Panc1 (cell line): ENCODE data around the gene AP1B1. TPM values are rescaled to one million over a fixed set of nuclear protein-coding genes. Genes with fewer than 3 reads are reported as not detected.
"Not testable (repeated sequence)": the region's sequence is repeated elsewhere in the genome, so short reads cannot be mapped to it uniquely, and the experiment has no call there.

Experiments
- ATAC-seq: fragments of 200-7000 bp; cut with Tn5 transposase; 2 replicates; pipeline ENCODE4 v1.9.1; 2020; ENCODE audit warnings: mild to moderate bottlenecking, moderate library complexity
- BruUV-seq: library from RNA; stranded (reverse); fragments of 400-500 nt; replicated peaks from 2 replicates; lab custom pipeline; 2021; lab: Mats Ljungman, UMichigan
- CTCF ChIA-PET: fragments of 300-600 bp; sonication (Branson Sonifier 250); formaldehyde crosslinking; loops from one replicate; lab custom pipeline; 2022; ENCODE audit warnings: antibody characterized with exemption; lab: Charles Lee
- POLR2A ChIA-PET: fragments of 300-600 bp; sonication (Branson Sonifier 250); formaldehyde crosslinking; loops from one replicate; lab custom pipeline; 2022; ENCODE audit warnings: antibody characterized with exemption; lab: Charles Lee
- DNase-seq: peaks from one replicate; pipeline ENCODE4 v3.0.0-alpha.2; 2010; ENCODE audit warnings: low read depth, low spot score
- H3K27ac ChIP-seq: 2 replicates; pipeline ENCODE4 v1.5.1; 2011; ENCODE audit warnings: mild to moderate bottlenecking, low read length, inconsistent platforms
- H3K27me3 ChIP-seq: fragments of 200-500 bp; sonication (Bioruptor generic); 2 replicates; pipeline ENCODE4 v1.6.0; 2014; ENCODE audit warnings: low read length, inconsistent platforms; ENCODE audit not compliant: control insufficient read depth, insufficient read depth
- H3K36me3 ChIP-seq: fragments of 200-500 bp; sonication (Bioruptor generic); 2 replicates; pipeline ENCODE4 v1.5.1; 2014; ENCODE audit warnings: inconsistent platforms, mild to moderate bottlenecking, low read length, moderate library complexity; ENCODE audit not compliant: control insufficient read depth, insufficient read depth
- H3K4me1 ChIP-seq: 2 replicates; pipeline ENCODE4 v1.5.1; 2011; ENCODE audit warnings: inconsistent platforms, mild to moderate bottlenecking, low read length, moderate library complexity; ENCODE audit not compliant: control insufficient read depth, insufficient read depth
- H3K4me3 ChIP-seq, 2 experiments: 2 replicates each; pipeline ENCODE4 v1.5.1; 2011 to 2012; ENCODE audit warnings: low read depth in 2 of 2, low read length in 2 of 2, mild to moderate bottlenecking in 2 of 2, inconsistent platforms in 1 of 2, moderate library complexity in 1 of 2
- H3K9me3 ChIP-seq: fragments of 200-500 bp; sonication (Bioruptor generic); 2 replicates; pipeline ENCODE4 v1.5.1; 2014; ENCODE audit warnings: low read depth, mild to moderate bottlenecking, inconsistent platforms, low read length, moderate library complexity; ENCODE audit not compliant: control insufficient read depth, insufficient read depth
- CTCF ChIP-seq: fragments of 450-650 bp; IDR thresholded peaks from 2 replicates; pipeline ENCODE4 v1.5.1; 2017; ENCODE audit warnings: mild to moderate bottlenecking
- POLR2AphosphoS5 ChIP-seq: IDR thresholded peaks from 2 replicates; pipeline ENCODE4 v1.6.1; 2012; ENCODE audit warnings: mild to moderate bottlenecking, low read depth, low read length, moderate library complexity
- REST ChIP-seq, 2 experiments: IDR thresholded peaks; 2 replicates each; pipeline ENCODE4 v1.6.1; 2011 to 2012; ENCODE audit warnings: low read depth in 2 of 2, control low read depth in 1 of 2, low read length in 1 of 2, mild to moderate bottlenecking in 1 of 2, moderate library complexity in 1 of 2; ENCODE audit not compliant: insufficient read depth in 1 of 2
- SIN3A ChIP-seq: IDR thresholded peaks from 2 replicates; pipeline ENCODE4 v1.6.1; 2012; ENCODE audit warnings: low read depth, mild to moderate bottlenecking, low read length, moderate library complexity, borderline replicate concordance; ENCODE audit not compliant: insufficient read depth
- TCF7L2 ChIP-seq: IDR thresholded peaks from 2 replicates; pipeline ENCODE4 v1.6.1; 2011; ENCODE audit warnings: mild to moderate bottlenecking, low read depth, low read length, inconsistent platforms
- in situ Hi-C: cut with HindIII; loops from 2 replicates; pipeline ENCODE4 v1.10.0; 2016; ENCODE audit warnings: low sequenced_read_pairs, low pct_unique_long_range_greater_than_20kb
- intact Hi-C: fragments of 100-400 bp; cut with micrococcal nuclease; formaldehyde crosslinking; loops from one replicate; pipeline ENCODE4 v1.10.0; 2022; ENCODE audit not compliant: unreplicated experiment
- total RNA-seq: library from RNA; stranded (reverse); gene quantifications from one replicate; pipeline ENCODE4 v1.2.1, GENCODE V29; 2021; ENCODE audit not compliant: unreplicated experiment

Gene AP1B1
- total RNA-seq, 1 experiment from 2014 or later, result 48.6 TPM

DNA sequence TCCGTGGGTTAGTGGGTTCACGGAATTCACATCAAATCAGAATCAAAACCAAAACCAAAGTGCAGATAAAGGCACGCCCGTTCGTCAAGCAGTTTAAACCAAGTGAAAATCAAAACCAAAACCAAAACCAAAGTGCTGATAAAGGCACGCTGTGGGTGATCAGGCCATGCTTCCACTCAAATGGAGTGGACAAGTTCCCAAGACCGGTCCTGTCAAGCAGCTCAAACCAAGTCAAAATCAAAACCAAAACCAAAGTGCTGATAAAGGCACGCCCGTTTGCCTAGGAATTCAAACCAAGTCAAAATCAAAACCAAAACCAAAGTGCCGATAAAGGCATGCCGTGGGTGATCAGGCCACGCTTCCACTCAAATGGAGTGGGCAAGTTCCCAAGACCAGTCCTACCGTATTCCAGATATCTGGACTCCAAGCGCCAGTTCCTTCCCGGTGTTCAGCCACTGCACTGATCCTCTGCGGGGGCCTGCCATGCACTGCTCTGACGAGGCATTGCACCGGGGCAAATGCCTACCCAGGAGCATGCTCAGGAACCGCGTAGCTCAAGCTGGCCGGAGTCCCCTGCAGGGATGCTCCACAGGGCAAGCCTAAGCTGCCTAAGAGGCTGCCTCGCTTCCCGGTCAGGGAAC, 26.7 kb upstream of the AP1B1 start:
- BruUV-seq, H3K27me3 ChIP-seq, in situ Hi-C loops, POLR2A ChIA-PET, DNase-seq, CTCF ChIA-PET, H3K4me1 ChIP-seq, intact Hi-C loops, H3K36me3 ChIP-seq, H3K9me3 ChIP-seq: not testable (repeated sequence)
- peak; percentile 93 for ATAC-seq
- Histone ChIP-seq H3K4me3 (peak overlapping the region; percentile 43 to 64), H3K27ac (peak overlapping the region; percentile 78)

DNA sequence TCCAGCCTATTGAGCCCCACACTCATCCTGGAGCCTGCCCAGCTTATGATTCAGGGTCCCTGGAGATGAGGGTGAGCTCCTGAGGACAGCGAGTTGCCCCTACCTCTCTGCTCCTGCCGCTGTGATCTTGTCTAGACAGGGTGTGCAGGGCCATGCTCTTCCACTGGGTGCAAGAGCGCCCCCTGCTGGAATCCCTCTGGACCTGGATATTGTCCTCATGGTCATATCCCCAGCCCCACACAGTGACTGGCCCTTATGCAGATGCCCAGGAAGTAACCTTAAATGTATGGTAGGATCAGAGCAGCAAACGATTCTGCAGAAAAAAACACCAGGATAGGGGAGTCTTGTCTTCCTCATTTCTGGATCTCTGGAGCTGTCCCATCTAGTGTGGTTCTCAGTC, 24.4 kb upstream of the AP1B1 start:
- H3K36me3 ChIP-seq, H3K27me3 ChIP-seq, H3K9me3 ChIP-seq, CTCF ChIA-PET, H3K27ac ChIP-seq, intact Hi-C loops, H3K4me1 ChIP-seq, BruUV-seq, H3K4me3 ChIP-seq, DNase-seq, POLR2A ChIA-PET, in situ Hi-C loops: not testable (repeated sequence)
- TF ChIP-seq CTCF, result peak; percentile 63
- peak; percentile 71 for ATAC-seq

DNA sequence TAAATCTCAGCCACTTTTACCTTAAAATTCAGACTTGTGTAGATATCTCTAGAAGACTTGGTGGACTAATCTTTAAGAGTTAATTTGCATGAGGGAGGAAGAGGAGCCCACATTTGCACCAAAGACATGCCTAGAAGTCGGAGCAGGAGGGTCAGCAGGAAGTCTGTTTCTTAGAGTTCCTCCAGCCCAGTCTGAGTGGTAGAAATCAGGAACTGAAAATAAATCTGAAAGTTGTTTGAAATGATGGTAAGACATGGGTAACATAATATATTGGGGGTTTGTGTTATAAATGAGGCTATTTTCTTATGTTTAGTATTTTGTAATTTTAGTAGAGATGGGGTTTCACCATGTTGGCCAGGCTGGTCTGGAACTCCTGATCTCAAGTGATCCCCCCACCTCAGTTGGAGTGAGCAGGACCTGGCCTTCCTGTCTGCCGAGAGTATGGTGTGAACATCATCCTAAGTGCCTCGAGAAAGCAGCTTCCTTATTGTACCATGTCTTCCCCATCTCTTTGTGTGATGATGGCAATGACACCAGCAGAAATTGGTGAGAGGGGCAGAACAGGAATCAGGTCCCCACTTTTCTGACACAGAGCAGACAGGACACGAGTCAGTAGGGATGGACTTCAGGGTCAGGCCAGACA, 23.3 kb upstream of the AP1B1 start:
- DNase-seq, BruUV-seq, H3K9me3 ChIP-seq, in situ Hi-C loops, H3K4me3 ChIP-seq, H3K36me3 ChIP-seq, ATAC-seq, intact Hi-C loops, H3K4me1 ChIP-seq, H3K27ac ChIP-seq, H3K27me3 ChIP-seq, POLR2A ChIA-PET: not testable (repeated sequence)
- CTCF ChIA-PET, result interaction anchor here (0.6 kb wide), 1 partner anchor 20 kb away, joined by 5 read pairs; no protein-coding TSS in a partner anchor

- no TSS peak for BruUV-seq
- no peak for ATAC-seq
- no peak for DNase-seq
- Histone ChIP-seq H3K27ac (no peak overlapping the region), H3K4me3 (no peak overlapping the region), H3K36me3 (no peaks in the 10 kb centered on the region), H3K4me1 (no peaks in the 10 kb centered on the region), H3K27me3 (no peaks in the 10 kb centered on the region), H3K9me3 (no peaks in the 10 kb centered on the region)
- ChIA-PET POLR2A (no interaction called here), CTCF (no interaction called here)
- in situ Hi-C loops, result no loop called here
- intact Hi-C loops, result no loop called here
- TF ChIP-seq SIN3A (no peak), CTCF (no peak), POLR2AphosphoS5 (no peak), TCF7L2 (no peak), REST (IDR thresholded peaks at IDR 0.05; ENCODE audit: insufficient read depth in 1 of 2, low read depth in 2 of 2, low read length in 1 of 2) (no peak)
Observed at GRCh38 chr22:29408940-29409339, 20.6 kb upstream of the AP1B1 start.
